Suprapubic skin (tissue), 4 donors: Measurements from ENCODE around the gene TPCN2. TPM values are rescaled to one million over a fixed set of nuclear protein-coding genes. Genes with fewer than 3 reads are reported as not detected.
"Not testable (repeated sequence)": the region's sequence is repeated elsewhere in the genome, so short reads cannot be mapped to it uniquely, and the experiment has no call there.

Experiments
- DNase-seq, 2 donors: peaks; one replicate each; pipeline ENCODE4 v3.0.0-alpha.2; 2019; ENCODE audit warnings: low spot score in 2 of 2
- H3K27ac ChIP-seq: fragments of 200-600 bp; sonication (generic); one replicate; pipeline ENCODE4 v1.5.1; 2019
- H3K27me3 ChIP-seq: fragments of 200-600 bp; sonication (generic); one replicate; pipeline ENCODE4 v1.5.1; 2019
- H3K36me3 ChIP-seq: fragments of 200-600 bp; sonication (generic); one replicate; pipeline ENCODE4 v1.5.1; 2019
- H3K4me1 ChIP-seq: fragments of 200-600 bp; sonication (generic); one replicate; pipeline ENCODE4 v1.5.1; 2019
- H3K4me3 ChIP-seq: fragments of 200-600 bp; sonication (generic); one replicate; pipeline ENCODE4 v1.5.1; 2019; ENCODE audit warnings: mild to moderate bottlenecking
- H3K9me3 ChIP-seq: fragments of 200-600 bp; sonication (generic); one replicate; pipeline ENCODE4 v1.5.1; 2019
- CTCF ChIP-seq, 2 donors: fragments of 200-600 bp in 1 of 2; fragments of 450-650 bp in 1 of 2; sonication (generic) in 1 of 2; IDR thresholded peaks; one replicate each; pipeline ENCODE4 v1.5.1; 2016 to 2019; ENCODE audit warnings: antibody characterized with exemption in 2 of 2, mild to moderate bottlenecking in 1 of 2, moderate library complexity in 1 of 2
- EP300 ChIP-seq: sonication (generic); formaldehyde crosslinking; IDR thresholded peaks from one replicate; pipeline ENCODE4 v1.6.1; 2017; ENCODE audit warnings: antibody characterized with exemption
- POLR2A ChIP-seq, 2 donors: fragments of 450-650 bp; IDR thresholded peaks; one replicate each; pipeline ENCODE4 v1.6.1; 2017; ENCODE audit warnings: antibody characterized with exemption in 2 of 2, mild to moderate bottlenecking in 2 of 2, moderate library complexity in 2 of 2
- POLR2AphosphoS5 ChIP-seq, 3 donors: sonication (generic); formaldehyde crosslinking; IDR thresholded peaks; one replicate each; pipeline ENCODE4 v1.6.1; 2017; ENCODE audit warnings: antibody characterized with exemption in 3 of 3
- WGBS: methylation state at CpG from one replicate; pipeline ENCODE4 v1.1.5; 2018; 5-methylcytosine and 5-hydroxymethylcytosine counted together
- total RNA-seq, 4 donors: library from RNA; depleted of rRNA; stranded (reverse); fragments of >200 nt; gene quantifications; one replicate each; pipeline ENCODE4 v1.1.0, GENCODE V29; 2016

TPCN2 gene
- total RNA-seq, 4 donors from 2014 or later: 8.4 to 30.3 (median 24.4) TPM

GRCh38 chr11:69076129-69076791 lies 27.5 kb downstream of the TPCN2 start:
- Histone ChIP-seq H3K9me3 (no peaks in the 10 kb centered on the region), H3K27ac (peak overlapping the region; percentile 25), H3K4me3 (no peak overlapping the region), H3K27me3 (no peaks in the 10 kb centered on the region), H3K36me3 (peaks cover 54% of the 10 kb centered on the region), H3K4me1 (peaks cover 16% of the 10 kb centered on the region)
- TF ChIP-seq POLR2AphosphoS5 (IDR thresholded peaks at IDR 0.05) (no peak), EP300 (no peak), CTCF (IDR thresholded peaks at IDR 0.05) (no peak), POLR2A (IDR thresholded peaks at IDR 0.05) (no peak)
- DNase-seq: no peak
- WGBS: 78% methylated on average over 20 of the region's 20 CpGs

- Histone ChIP-seq H3K36me3 (peaks cover 56% of the 10 kb centered on the region), H3K4me1 (peaks cover 16% of the 10 kb centered on the region)
- not testable (repeated sequence) for H3K4me3 ChIP-seq, H3K27me3 ChIP-seq, DNase-seq, H3K9me3 ChIP-seq, H3K27ac ChIP-seq
- WGBS: 62% methylated on average over 6 of the region's 6 CpGs
These were observed 28.2 kb downstream of the TPCN2 start for GRCh38 chr11:69076977-69077376.

GRCh38 chr11:69078508-69078907 lies 29.8 kb downstream of the TPCN2 start:
- Histone ChIP-seq H3K4me3 (no peak overlapping the region), H3K4me1 (peaks cover 16% of the 10 kb centered on the region), H3K36me3 (peaks cover 52% of the 10 kb centered on the region), H3K27me3 (no peaks in the 10 kb centered on the region), H3K9me3 (no peaks in the 10 kb centered on the region), H3K27ac (no peak overlapping the region)
- TF ChIP-seq CTCF (IDR thresholded peaks at IDR 0.05) (no peak), POLR2A (IDR thresholded peaks at IDR 0.05) (no peak), EP300 (no peak), POLR2AphosphoS5 (IDR thresholded peaks at IDR 0.05) (no peak)
- no peak for DNase-seq
- WGBS: 89% methylated on average over 8 of the region's 15 CpGs

GRCh38 chr11:69078930-69079605 lies 30.3 kb downstream of the TPCN2 start:
- Histone ChIP-seq H3K4me1 (peaks cover 16% of the 10 kb centered on the region), H3K36me3 (peaks cover 54% of the 10 kb centered on the region), H3K27me3 (no peaks in the 10 kb centered on the region), H3K4me3 (no peak overlapping the region), H3K27ac (no peak overlapping the region), H3K9me3 (no peaks in the 10 kb centered on the region)
- DNase-seq: no peak
- TF ChIP-seq POLR2AphosphoS5 (IDR thresholded peaks at IDR 0.05) (no peak), POLR2A (IDR thresholded peaks at IDR 0.05) (no peak), EP300 (no peak), CTCF (IDR thresholded peaks at IDR 0.05) (no peak)
- WGBS: 71% methylated on average over 2 of the region's 20 CpGs

DNA sequence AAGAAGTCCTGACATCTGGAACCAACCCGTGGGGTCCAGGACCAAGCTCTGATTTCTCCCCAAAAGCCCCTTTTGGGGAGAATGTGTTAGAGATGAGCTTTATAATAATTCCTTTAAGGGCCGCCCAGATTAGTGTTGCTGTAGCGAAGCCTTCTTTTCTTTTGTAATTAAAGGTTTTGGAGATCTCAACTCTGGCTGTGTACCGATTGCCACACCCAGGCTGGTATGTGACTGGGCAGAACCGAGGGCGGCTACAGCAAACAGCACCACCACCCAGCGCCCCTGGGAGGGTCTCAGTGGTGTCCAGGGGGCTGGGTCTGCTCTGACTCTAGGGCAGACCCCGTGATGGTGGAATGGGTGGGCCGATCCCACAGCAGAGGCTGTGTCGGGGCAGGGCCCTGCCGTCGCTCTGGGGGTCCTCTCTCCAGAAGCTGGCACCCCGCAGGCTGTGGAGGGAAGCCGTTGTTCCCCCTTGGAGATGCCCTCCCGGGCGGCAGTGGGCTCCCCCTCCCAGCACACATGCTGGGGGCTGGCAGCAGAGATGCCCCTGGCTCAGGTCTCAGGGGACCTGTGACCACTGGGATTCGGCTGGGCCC lies 31.0 kb downstream of the TPCN2 start:
- no peaks in the 10 kb centered on the region for H3K9me3 ChIP-seq
- no peaks in the 10 kb centered on the region for H3K27me3 ChIP-seq
- 79% methylated on average over 7 of the region's 17 CpGs for WGBS
- H3K27ac ChIP-seq: no peak overlapping the region
- H3K4me3 ChIP-seq: no peak overlapping the region
- TF ChIP-seq EP300 (no peak), POLR2A (IDR thresholded peaks at IDR 0.05) (no peak), POLR2AphosphoS5 (IDR thresholded peaks at IDR 0.05) (no peak), CTCF (IDR thresholded peaks at IDR 0.05) (no peak)
- peaks cover 16% of the 10 kb centered on the region for H3K4me1 ChIP-seq
- DNase-seq: no peak
- H3K36me3 ChIP-seq: peaks cover 61% of the 10 kb centered on the region
